GM12878 (cell line): ENCODE measurements around the gene KIF24. TPM values are rescaled to one million over a fixed set of nuclear protein-coding genes. Genes with fewer than 3 reads are reported as not detected.

Source experiments
- ATAC-seq: fragments of 200-7000 bp; cut with Tn5 transposase; 3 replicates; pipeline ENCODE4 v1.9.1; 2020; ENCODE audit warnings: mild to moderate bottlenecking, moderate library complexity
- BruUV-seq: library from RNA; stranded (reverse); fragments of 400-500 nt; replicated peaks from 2 replicates; lab custom pipeline; 2021; lab: Mats Ljungman, UMichigan
- CTCF ChIA-PET: fragments of 300-600 bp; sonication (Branson Sonifier 250); formaldehyde crosslinking; extraction: SDS; loops from one replicate; lab custom pipeline; 2021; ENCODE audit warnings: inconsistent platforms; lab: Yijun Ruan, JAX
- POLR2A ChIA-PET: fragments of 350-600 bp; formaldehyde crosslinking; extraction: SDS; loops from one replicate; lab custom pipeline; 2021; ENCODE audit warnings: inconsistent platforms; lab: Charles Lee
- RAD21 ChIA-PET: fragments of 300-600 bp; sonication (Branson Sonifier 250); formaldehyde crosslinking; loops from one replicate; lab custom pipeline; 2023; ENCODE audit warnings: antibody characterized with exemption; ENCODE audit not compliant: unreplicated experiment; lab: Charles Lee
- SMC1A ChIA-PET: fragments of 300-600 bp; sonication (Branson Sonifier 250); formaldehyde crosslinking; loops from one replicate; lab custom pipeline; 2023; ENCODE audit not compliant: unreplicated experiment, uncharacterized antibody; lab: Charles Lee
- DNase-seq: peaks from one replicate; pipeline ENCODE4 v3.0.0-alpha.2; 2011; ENCODE audit warnings: low read depth, low spot score
- FAIRE-seq: peaks from 3 replicates; lab custom pipeline; 2011; peaks lifted over from hg19 to GRCh38; lab: Jason Lieb, UNC
- H2AFZ ChIP-seq: 2 replicates; pipeline ENCODE4 v1.6.0; 2011; ENCODE audit warnings: low read depth, low read length, control low read depth; ENCODE audit not compliant: control insufficient read depth
- H3K27ac ChIP-seq: 2 replicates; pipeline ENCODE4 v1.5.1; 2011; ENCODE audit warnings: control low read depth; ENCODE audit not compliant: control insufficient read depth, insufficient read depth
- H3K27me3 ChIP-seq, 2 experiments: replicated peaks in 1 of 2; 2 replicates each; pipeline versions ENCODE4 v1.6.0 to v1.6.1; 2011; ENCODE audit warnings: low read length in 1 of 2; ENCODE audit not compliant: control insufficient read depth in 2 of 2, insufficient read depth in 2 of 2
- H3K36me3 ChIP-seq, 2 experiments: 2 replicates each; pipeline ENCODE4 v1.5.1; 2011; ENCODE audit warnings: low read length in 1 of 2; ENCODE audit not compliant: control insufficient read depth in 2 of 2, insufficient read depth in 2 of 2
- H3K4me1 ChIP-seq: 2 replicates; pipeline ENCODE4 v1.6.1; 2011; ENCODE audit warnings: mild to moderate bottlenecking, low read length, moderate library complexity, mixed read lengths; ENCODE audit not compliant: control insufficient read depth, insufficient read depth
- H3K4me2 ChIP-seq: 2 replicates; pipeline ENCODE4 v1.6.0; 2011; ENCODE audit warnings: control low read depth; ENCODE audit not compliant: control insufficient read depth, insufficient read depth
- H3K4me3 ChIP-seq: fragments of 200-600 bp; sonication (generic); 2 replicates; pipeline ENCODE4 v1.5.1; 2016
- H3K79me2 ChIP-seq: 2 replicates; pipeline ENCODE4 v1.6.0; 2011; ENCODE audit warnings: low read length; ENCODE audit not compliant: control insufficient read depth, insufficient read depth
- H3K9ac ChIP-seq: 2 replicates; pipeline ENCODE4 v1.8.0; 2011; ENCODE audit warnings: low read length, control low read depth, mixed read lengths; ENCODE audit not compliant: control insufficient read depth, insufficient read depth
- H3K9me3 ChIP-seq: replicated peaks from 3 replicates; pipeline ENCODE4 v1.5.1; 2011; ENCODE audit warnings: mild to moderate bottlenecking, low read length; ENCODE audit not compliant: control insufficient read depth, insufficient read depth
- H4K20me1 ChIP-seq: 2 replicates; pipeline ENCODE4 v1.6.0; 2011; ENCODE audit not compliant: control insufficient read depth, insufficient read depth
- DPF2 ChIP-seq: fragments of 450-650 bp; IDR thresholded peaks from 2 replicates; pipeline ENCODE4 v1.6.1; 2017; ENCODE audit warnings: mild to moderate bottlenecking
- E2F4 ChIP-seq: IDR thresholded peaks from 2 replicates; pipeline ENCODE4 v1.6.1; 2012; ENCODE audit warnings: low read depth, low read length, improper control_type of control experiment
- FOXK2 ChIP-seq: fragments of 450-650 bp; IDR thresholded peaks from 2 replicates; pipeline ENCODE4 v1.6.1; 2017; ENCODE audit warnings: mild to moderate bottlenecking, moderate library complexity
- GABPA ChIP-seq: IDR thresholded peaks from 2 replicates; pipeline ENCODE4 v1.6.1; 2014; ENCODE audit warnings: antibody characterized with exemption, low read depth, mild to moderate bottlenecking, inconsistent platforms
- MTA2 ChIP-seq: fragments of 450-650 bp; IDR thresholded peaks from 2 replicates; pipeline ENCODE4 v1.6.1; 2016; ENCODE audit warnings: low read depth, mild to moderate bottlenecking, moderate library complexity
- NFYB ChIP-seq: IDR thresholded peaks from 2 replicates; pipeline ENCODE4 v1.6.1; 2011; ENCODE audit warnings: low read depth, mild to moderate bottlenecking, low read length, improper control_type of control experiment, moderate library complexity; ENCODE audit not compliant: insufficient read depth
- REST ChIP-seq: IDR thresholded peaks from 2 replicates; pipeline ENCODE4 v1.6.1; 2012; ENCODE audit warnings: mild to moderate bottlenecking, low read depth, low read length
- TAF1 ChIP-seq: IDR thresholded peaks from 2 replicates; pipeline ENCODE4 v1.6.1; 2011; ENCODE audit warnings: mild to moderate bottlenecking, low read depth, low read length, borderline replicate concordance
- WGBS: methylation state at CpG from one replicate; pipeline ENCODE4 v1.1.6; 2016; ENCODE audit warnings: low lambda C conversion rate; ENCODE audit not compliant: insufficient replicate concordance, insufficient coverage; ENCODE audit errors: missing lambda C conversion rate; 5-methylcytosine and 5-hydroxymethylcytosine counted together
- in situ Hi-C: fragments of 300-500 bp; cut with MboI; formaldehyde crosslinking; loops from 9 replicates; pipeline ENCODE4 v1.14.3; 2018; ENCODE audit warnings: mixed read lengths
- intact Hi-C: fragments of 100-400 bp; cut with micrococcal nuclease; formaldehyde crosslinking; loops from one replicate; pipeline ENCODE4 v1.14.2; 2022; ENCODE audit not compliant: unreplicated experiment
- polyA plus RNA-seq, 11 experiments: library from polyadenylated mRNA; depleted of rRNA in 4 of 11; unstranded in 6 of 11; stranded (reverse) in 5 of 11; fragments of >200 nt; fragmentation: Nextera tagmentation in 4 of 11; fragmentation: Illumina TruSeq in 1 of 11; extraction: Ambion mirVana in 4 of 11; extraction: Trizol in 1 of 11; gene quantifications; 1 replicate in 1 of 11; 2 replicates in 10 of 11; pipeline versions ENCODE4 v1.2.1 to v1.2.3, GENCODE V29; 2011 to 2016; ENCODE audit warnings: inconsistent platforms in 2 of 11, missing spikeins in 2 of 11, low read depth in 1 of 11
- total RNA-seq, 4 experiments: library from RNA; depleted of rRNA in 3 of 4; stranded (reverse); fragments of >200 nt in 3 of 4; fragmentation: Illumina TruSeq in 1 of 4; extraction: Trizol in 1 of 4; gene quantifications; 2 replicates each; pipeline versions ENCODE4 v1.2.1 to v1.2.3, GENCODE V29; 2013 to 2021
- TF ChIP-seq, protein P1 (sequence below): IDR thresholded peaks from 2 replicates; pipeline ENCODE4 v1.6.1; 2011; ENCODE audit warnings: low read depth, low read length, improper control_type of control experiment, borderline replicate concordance
- TF ChIP-seq, protein P2 (sequence below): fragments of 450-650 bp; IDR thresholded peaks from 2 replicates; pipeline ENCODE4 v1.6.1; 2017; ENCODE audit warnings: mild to moderate bottlenecking, low read depth, inconsistent platforms; ENCODE audit not compliant: poor library complexity, severe bottlenecking

The KIF24 gene
- total and polyA plus RNA-seq, 10 of the 15 experiments (the other 5 are each of a cell fraction or from before 2014, with no cell fraction given), result 0.58 to 6.7 (median 5.3) TPM

GRCh38 chr9:34328500-34328986 lies 525 bp downstream of the KIF24 start (continued):
- TF ChIP-seq REST, result no peak
- no peak for TF ChIP-seq NFYB
- 0 out of 2 replicates have a peak, but pooled peaks have one; percentile 49 for TF ChIP-seq TAF1
- TF ChIP-seq MTA2, result no peak
- TF ChIP-seq, protein P1, sequence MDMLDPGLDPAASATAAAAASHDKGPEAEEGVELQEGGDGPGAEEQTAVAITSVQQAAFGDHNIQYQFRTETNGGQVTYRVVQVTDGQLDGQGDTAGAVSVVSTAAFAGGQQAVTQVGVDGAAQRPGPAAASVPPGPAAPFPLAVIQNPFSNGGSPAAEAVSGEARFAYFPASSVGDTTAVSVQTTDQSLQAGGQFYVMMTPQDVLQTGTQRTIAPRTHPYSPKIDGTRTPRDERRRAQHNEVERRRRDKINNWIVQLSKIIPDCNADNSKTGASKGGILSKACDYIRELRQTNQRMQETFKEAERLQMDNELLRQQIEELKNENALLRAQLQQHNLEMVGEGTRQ, result no peak
- TF ChIP-seq GABPA, result 0 out of 2 replicates have a peak, but pooled peaks have one; percentile 27
- 0 out of 2 replicates have a peak, but pooled peaks have one; percentile 24 for TF ChIP-seq DPF2
- TF ChIP-seq, all 136 proteins: peak for 7

GRCh38 chr9:34326690-34327089 lies 2.4 kb downstream of the KIF24 start:
- Histone ChIP-seq H3K4me2 (no peak overlapping the region), H3K27ac (no peak overlapping the region), H4K20me1 (no peaks in the 10 kb centered on the region), H3K9me3 (no peaks in the 10 kb centered on the region), H3K4me3 (no peak overlapping the region), H3K27me3 (no peaks in the 10 kb centered on the region), H3K36me3 (no peaks in the 10 kb centered on the region), H3K4me1 (no peaks in the 10 kb centered on the region; the same call in 1 of the 2 replicates), H3K9ac (no peak overlapping the region), H2AFZ (peak overlapping the region; percentile 15; the same call in 1 of the 2 replicates), H3K79me2 (peaks cover 11% of the 10 kb centered on the region)
- 58% methylated on average over 1 of the region's 1 CpG for WGBS
- no TSS peak for BruUV-seq
- ChIA-PET POLR2A (no interaction called here), CTCF (no interaction called here), RAD21 (no interaction called here), SMC1A (no interaction called here)
- intact Hi-C loops, result no loop called here
- in situ Hi-C loops, result no loop called here
- DNase-seq (no peak), ATAC-seq (no peak), FAIRE-seq (no peak)
- TF ChIP-seq E2F4, result no peak
- TF ChIP-seq FOXK2, result no peak
- TF ChIP-seq, protein P2, sequence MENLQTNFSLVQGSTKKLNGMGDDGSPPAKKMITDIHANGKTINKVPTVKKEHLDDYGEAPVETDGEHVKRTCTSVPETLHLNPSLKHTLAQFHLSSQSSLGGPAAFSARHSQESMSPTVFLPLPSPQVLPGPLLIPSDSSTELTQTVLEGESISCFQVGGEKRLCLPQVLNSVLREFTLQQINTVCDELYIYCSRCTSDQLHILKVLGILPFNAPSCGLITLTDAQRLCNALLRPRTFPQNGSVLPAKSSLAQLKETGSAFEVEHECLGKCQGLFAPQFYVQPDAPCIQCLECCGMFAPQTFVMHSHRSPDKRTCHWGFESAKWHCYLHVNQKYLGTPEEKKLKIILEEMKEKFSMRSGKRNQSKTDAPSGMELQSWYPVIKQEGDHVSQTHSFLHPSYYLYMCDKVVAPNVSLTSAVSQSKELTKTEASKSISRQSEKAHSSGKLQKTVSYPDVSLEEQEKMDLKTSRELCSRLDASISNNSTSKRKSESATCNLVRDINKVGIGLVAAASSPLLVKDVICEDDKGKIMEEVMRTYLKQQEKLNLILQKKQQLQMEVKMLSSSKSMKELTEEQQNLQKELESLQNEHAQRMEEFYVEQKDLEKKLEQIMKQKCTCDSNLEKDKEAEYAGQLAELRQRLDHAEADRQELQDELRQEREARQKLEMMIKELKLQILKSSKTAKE, result no peak
